Inflammatory macrophage treated with lipopolysaccharide for 1 hour (primary cell): ENCODE data around the gene IFRD1.

ENCODE experiments used
- DNase-seq, 2 donors: peaks; one replicate each; pipeline ENCODE4 v3.0.0-alpha.2; 2020 to 2022

Gene IFRD1, protein sequence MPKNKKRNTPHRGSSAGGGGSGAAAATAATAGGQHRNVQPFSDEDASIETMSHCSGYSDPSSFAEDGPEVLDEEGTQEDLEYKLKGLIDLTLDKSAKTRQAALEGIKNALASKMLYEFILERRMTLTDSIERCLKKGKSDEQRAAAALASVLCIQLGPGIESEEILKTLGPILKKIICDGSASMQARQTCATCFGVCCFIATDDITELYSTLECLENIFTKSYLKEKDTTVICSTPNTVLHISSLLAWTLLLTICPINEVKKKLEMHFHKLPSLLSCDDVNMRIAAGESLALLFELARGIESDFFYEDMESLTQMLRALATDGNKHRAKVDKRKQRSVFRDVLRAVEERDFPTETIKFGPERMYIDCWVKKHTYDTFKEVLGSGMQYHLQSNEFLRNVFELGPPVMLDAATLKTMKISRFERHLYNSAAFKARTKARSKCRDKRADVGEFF

DNA sequence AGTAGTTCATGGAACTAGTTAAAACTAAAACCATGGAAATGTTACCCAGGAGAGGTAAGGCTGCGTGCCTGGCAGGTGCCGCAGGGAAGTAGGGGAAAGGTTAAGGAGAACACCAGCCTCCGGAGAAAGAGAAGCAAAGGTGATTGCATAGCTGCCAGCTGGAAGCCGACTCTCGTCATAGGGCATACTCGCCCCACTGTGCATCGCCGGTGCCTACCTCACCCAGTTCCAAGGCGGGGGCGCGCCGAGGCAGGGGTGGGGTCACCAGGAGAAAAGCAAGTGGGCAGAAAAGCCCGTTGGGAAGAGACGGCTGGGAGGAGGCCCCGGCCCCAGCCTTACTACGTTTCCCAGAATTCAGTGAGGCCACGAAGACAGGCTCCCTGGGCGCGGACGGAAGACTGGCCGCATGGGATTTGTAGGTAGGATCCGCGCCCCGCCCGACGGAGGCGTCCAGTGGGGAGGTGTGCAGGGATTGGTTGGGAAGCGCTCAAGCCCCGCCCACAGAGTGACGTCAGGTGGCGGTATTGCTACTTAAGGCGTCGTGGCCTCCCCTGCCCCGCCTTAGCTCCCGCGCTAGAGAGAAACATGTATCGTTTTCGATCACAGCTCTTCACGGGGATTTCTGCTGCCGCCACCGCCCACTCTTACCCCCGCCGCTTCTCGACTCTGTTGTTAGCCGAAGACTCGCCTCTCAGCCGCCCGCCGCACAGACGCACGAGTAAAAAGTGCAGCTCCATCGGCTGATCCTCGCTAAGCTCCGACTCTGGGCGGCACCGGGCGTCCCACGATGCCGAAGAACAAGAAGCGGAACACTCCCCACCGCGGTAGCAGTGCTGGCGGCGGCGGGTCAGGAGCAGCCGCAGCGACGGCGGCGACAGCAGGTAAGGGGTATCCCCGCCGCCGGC is at the start of gene IFRD1:
Gene IFRD1 (plus strand): TSS at position 559 of the 905 bp plus-strand sequence. CDS start 229 bp downstream, at position 788.
- peak; percentile 96 to 100 for DNase-seq

DNA sequence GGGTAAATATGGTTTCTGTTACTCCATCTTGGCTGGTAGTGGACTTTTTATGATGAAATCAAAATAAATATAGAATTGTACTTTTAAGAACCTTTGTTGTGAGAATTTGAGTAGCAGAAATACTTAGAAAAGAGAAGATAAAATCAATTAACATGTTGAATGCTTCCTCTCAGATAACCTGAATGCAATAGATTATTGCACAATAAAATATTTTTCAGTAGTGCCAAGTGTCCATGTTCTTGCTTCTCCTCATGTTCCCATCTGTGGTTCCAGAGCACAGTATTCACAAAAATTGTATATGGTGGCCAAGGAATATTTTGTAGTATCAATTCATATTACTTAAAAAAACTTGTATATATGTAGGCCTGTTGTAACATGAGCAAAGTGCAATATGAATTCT is 45.9 kb upstream of the IFRD1 start:
- no peak for DNase-seq

DNA sequence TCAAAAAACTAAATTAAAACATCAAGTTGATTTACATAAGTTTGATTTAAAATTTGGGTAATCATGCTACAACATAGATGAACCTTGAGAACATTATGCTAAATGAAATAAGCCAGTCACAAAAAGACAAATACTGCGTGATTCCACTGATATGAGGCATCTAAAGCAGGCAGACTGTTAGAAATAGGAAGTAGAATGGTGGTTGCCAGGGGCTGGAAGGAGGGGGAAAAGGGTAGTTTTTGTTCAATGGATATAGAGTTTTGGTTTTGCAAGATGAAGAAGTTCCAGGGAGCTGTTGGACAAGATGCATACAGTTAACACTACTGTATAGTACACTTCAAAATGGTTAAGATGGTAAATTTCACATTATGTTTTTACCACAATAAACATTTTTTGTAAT is 45.0 kb upstream of the IFRD1 start:
- no peak for DNase-seq

DNA sequence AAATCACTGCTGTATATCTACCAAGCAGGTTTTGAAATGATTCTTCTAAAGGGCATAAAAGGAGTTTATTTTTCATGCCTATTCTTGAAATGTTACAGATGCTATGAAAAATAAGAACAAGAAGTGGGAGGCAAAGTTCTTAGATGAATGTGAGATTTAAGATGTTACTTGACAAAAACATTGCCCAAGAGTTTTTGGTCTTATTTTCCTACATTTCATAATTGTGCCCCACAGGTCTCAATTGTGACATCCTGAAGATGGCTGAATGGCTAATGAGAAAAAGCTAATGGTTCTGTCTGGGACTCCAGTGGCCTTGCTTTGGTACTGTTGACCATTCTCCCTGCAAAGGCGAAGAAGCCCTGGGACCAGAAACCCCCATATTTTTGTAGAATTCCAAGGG is 43.0 kb upstream of the IFRD1 start:
- peak in 1 of 2 donors; percentile 22 for DNase-seq

DNA sequence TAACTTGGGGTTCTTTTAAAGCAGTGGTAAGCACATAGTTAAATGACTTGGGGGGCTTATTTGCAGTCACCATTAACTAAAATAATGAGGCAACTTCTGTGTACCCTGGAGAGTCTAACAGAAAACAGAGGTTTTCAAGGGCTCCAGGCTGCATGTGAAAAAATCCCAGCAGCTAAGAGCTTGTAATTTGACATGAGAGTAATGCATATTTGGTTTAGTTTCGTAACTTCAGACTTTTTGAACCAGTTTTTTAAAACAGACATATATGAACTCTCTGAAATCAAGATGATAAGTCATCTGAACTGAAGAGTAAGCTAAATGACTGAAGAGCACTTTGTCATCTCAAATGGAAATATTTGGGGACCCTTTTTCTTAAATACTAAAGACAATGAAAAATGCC is 40.2 kb upstream of the IFRD1 start:
- DNase-seq = peak; percentile 29 to 51

DNA sequence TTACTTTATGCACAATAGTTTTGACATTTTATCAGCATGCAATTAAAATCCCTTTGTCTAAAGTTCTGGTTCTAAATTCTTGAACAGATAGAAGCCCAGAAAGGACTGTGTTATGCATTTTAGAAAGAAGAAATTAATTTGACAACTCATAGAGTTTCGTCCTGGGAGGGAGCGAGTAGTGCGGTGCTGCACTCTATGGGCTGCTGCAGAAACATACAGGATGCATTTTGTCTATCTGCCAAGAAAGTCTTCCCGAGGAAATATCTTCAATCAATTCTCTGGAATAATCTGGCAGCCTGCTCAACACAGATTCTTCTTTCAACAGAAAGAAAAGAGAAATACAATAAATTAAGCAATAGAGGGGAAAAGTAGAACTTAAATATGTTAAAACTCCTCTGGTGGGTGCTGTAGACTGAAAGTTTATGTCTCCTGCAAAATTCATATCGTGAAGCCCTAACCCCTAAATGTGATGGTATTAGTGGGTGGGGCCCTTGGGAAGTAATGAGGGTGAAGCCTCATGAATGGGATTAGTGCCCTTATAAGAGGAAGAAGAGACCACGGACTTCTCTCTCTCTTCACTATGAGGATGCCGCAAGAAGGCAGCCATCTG is 39.0 kb upstream of the IFRD1 start:
- DNase-seq = no peak

DNA sequence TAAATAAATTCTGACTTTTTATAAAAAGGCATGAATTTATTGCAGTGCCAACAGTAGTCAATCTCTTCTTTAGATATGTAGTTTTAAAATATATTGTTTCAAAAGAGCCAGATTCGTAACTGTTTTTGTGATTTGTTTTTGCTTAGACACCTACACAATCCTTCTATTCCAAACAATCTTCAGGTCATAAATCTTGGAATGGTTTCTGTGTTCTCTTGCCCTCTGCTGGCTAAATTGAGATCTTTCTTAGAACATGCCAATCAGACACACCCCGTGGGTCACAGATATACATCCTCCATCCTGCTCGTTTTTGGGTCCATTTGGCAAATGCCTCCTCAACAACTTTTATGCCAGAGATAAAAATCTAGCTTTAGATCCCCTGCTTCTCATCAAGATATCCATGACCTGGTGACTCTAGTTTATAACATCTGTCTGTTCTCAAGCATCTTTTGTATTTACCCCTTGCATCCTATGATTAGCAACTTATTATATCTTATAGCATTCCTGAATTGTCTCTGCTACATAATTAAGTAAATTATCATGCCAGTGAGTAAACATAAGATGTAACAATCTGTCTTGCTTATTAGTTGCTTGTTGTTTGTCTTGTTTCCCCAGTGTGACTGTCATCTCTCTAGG is 35.3 kb upstream of the IFRD1 start:
- DNase-seq = peak; percentile 25 to 60

DNA sequence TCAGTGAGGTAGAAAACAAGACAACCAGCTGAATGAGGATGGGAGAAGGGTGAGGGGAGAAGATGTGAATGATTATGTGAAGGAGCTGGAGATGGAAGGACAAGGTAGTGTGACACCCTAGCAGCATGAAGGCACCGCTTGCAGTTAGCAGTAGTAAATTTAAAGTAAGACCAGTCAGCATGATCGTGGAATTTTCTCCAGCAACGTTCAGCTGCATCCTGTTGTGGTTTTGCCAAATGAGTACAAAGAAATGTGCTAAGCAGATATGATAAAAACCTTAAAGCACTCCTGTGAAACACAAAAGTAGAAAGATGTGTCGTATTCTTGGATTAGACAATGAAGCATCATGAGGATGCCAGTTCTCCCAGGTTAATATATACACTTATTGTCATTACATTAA is 34.1 kb upstream of the IFRD1 start:
- no peak for DNase-seq

DNA sequence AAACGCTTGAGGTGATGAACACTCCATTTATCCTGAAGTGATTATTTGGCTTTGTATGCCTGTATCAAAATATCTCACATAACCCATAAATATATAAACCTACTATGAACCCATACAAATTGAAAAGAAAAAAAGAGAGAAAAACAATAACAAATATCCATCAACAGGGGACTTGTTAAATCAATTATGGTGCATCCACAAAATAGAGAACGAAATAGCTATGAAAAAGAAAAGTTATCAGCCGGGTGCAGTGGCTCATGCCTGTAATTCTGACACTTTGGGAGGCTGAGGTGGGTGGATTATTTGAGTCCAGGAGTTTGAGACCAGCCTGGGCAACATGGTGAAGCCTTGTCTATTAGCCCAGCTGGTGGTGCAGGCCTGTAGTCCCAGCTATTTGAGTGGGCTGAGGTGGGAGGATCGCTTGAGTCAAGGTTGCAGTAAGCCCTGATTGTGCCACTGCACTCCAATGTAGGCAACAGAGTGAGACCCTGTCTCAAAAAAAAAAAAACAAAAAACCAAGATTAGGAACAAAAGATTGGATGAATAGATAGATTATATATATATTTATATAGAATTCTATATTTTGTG is 30.6 kb upstream of the IFRD1 start:
- no peak for DNase-seq

DNA sequence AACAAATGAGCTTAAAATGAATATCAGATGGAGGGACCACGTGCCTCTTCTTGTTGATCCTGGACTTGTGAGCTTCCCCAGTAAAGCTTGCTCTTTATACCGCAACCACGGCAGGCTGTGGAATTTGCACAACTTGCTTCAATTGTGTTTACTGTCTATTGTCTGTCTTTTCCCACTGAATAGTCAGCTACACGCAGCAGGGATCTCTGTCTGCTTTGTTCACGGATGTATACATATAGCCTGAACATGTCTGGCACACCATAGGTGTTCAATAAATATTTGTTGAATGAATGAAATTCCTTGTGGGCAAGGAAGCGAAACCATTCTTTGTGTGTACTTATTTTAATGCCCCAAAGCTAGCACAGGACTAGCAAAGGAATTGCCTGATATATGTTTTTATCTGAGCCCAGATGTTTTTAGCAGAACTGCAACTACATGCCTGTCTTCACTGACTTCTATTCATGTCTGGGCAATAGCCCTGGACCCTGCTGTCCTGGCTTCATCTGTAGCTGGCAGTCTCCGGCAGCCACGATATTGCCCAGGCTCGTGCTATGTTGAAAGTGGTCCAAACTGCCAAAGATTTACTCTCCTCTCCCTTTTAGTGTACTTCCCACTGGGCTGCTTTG is 29.9 kb upstream of the IFRD1 start:
- DNase-seq = no peak

DNA sequence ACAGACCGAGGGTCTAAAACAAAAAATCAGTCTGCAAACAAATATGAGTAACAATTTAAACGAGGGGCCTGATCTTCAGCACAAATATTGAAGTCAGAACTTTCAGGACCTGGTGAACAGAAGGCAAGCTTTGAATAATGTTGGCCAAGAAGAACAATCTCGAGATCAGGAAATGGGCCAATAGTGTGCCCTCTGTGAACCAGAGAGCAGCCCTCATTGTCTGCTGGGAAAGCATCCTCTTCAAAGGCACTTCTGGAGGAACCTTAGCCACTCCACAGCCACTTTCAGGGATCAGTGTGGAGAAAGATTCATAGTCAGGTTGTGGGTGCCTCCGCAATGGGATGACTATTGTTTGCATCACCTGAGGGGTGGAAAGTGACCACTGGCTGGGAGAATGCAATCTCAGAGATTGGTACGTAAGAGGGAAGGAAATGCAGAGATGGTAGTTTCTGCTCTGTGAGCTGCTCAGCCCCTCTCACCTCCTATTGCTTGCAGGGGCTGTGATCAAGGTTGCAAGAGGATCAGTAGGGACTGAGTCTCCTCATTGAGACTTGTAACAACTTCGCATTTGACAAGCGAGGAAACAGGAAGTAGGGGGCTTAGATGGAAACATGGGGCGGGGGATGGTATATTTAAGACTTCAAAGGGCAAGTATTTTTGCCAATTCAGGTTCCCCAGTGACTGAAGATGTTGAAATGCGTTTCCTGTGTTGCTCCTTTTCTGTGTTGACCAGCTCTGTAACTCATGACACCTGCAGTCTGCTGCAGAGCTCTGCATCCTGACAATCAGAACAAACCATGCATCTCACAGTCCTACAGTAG is 28.4 kb upstream of the IFRD1 start:
- DNase-seq = no peak

DNA sequence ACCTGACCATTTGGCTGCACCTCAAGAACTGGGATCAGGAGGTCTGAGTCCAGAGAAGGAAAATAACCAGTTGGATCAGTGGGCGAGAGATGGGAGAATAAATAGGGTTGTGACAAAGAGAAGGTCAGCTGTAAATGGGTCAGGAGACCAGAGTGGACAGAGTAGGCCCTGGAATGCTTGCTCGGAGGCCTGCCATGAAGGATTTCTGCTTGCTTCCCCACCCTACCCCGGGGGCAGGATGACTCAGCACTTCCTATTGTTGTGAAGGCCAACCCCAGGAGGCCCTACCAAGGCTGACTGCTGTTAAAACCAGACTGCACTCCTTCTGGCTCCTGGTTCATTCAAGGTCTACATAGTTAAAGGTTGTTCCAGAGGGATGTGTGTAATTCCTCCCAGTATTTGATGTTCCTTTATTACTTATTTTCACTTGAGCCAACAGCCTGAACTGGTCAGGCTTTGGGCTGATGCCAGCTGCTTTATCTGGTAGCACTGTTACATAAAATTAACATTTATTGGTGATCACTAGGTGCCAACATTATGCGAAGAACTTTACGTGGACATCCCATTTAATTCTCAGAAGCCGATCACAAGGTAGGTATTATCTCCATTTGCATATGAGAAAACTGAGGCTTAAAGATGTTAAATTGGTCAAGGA is 27.3 kb upstream of the IFRD1 start:
- DNase-seq = peak; percentile 44 to 51

DNA sequence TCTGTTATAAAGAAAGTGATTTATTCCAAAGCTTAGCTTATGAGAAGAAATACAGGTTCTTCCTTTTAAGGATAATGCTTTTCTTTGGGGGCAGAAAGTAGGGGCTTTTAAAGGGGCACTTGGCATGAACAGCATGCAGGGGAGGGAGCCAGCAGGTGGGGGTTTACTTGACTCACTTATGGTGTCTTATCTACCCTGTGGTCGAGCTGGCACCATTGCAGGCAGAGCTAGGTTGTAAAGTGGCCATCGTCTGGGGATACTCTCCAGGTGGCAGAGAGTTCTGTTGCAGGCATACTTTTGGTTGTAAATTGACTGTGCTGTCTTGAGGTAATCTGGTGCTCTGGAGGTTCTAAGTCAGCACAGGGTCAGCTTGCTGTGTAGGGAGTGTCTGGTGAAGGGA is 26.3 kb upstream of the IFRD1 start:
- no peak for DNase-seq

DNA sequence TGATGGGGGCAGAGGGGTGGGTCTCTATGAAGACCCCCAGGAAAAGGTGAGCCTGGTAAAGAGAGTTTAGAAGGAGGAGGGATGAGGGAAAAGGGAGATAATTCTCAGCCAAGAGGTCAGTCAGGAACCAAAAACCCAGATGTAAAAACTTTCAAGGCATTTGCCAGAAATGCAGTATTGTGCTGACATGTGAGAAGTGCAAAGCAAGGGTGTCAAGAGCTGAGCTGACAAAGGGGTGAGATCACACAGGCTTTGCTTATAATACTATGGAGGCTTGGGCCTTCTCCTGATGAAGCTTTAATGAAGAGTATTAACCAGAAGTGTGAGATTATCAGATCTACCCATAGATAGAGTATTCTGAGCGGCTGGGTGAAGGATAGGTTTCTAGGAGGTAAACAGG is 22.3 kb upstream of the IFRD1 start:
- DNase-seq = no peak

DNA sequence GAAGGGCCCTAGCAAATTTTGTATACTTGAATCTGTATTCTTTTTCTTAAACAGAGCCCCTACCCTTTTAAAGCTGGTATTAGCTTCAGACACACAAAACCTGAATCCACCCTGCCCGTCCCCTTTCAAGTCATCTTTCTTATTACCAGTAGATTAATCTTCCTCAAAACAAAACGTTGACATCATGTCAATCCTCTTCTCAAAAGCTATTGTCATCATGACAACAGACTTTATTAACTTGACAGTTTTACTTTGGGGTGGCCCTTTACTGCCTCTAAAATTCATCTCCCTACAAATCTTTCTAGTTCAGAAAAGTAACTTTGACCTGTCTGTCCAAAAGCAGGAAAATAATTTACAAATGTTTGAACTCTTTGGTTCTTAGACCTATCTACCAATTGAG is 21.5 kb upstream of the IFRD1 start:
- no peak for DNase-seq

DNA sequence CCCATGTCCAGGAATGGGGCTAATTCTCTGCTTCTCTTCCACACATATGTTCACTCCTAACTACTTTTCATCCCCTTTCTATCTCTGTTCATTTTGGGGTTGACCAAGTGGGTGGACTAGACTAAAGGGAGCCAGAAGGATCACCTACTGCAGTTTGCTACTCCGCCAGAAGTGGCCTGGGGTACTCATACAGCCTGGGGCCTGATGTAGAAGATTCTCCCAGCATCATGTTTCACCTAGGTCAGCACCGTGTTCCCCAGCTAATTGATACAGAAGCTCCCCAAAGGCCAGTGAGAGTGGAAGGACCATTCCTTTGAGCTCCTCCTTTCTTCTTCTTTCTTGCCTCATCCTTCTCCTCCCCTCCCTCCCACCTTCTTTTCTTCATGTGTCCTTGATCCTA is 19.6 kb upstream of the IFRD1 start:
- DNase-seq = no peak

DNA sequence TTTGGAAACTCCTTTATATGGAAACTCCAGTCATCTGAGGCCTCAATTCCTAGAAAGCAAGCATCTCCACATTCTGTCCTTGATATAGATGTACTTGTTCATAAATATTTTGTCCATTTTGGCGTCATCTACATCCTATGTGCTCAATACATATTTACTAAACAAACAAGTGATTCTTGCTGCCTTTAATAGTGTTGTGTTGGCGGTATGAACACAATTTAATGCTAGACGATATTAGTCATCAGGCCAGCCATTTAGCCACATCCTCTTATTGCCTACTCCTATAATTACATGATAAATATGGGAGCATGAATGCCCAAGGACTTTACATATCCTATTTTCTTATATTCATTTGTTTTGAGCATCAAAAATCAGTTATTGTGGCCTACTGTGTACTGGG is 18.5 kb upstream of the IFRD1 start:
- DNase-seq = no peak

DNA sequence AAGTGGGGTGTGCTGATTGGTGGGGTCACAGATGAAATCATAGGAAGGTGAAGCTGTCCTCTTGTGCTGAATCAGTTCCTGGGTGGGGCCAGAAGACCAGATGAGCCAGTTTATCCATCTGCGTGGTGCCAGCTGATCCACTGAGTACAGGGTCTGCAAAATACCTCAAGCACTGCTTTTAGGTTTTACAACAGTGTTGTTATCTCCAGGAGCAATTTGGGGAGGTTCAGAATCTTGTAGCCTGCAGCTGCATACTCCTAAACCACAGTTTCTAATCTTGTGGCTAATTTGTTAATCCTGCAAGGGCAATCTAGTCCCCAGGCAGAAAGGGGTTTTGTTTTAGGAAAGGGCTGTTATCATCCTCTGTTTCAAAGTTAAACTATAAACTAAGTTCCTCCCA is 17.0 kb upstream of the IFRD1 start:
- DNase-seq = no peak

DNA sequence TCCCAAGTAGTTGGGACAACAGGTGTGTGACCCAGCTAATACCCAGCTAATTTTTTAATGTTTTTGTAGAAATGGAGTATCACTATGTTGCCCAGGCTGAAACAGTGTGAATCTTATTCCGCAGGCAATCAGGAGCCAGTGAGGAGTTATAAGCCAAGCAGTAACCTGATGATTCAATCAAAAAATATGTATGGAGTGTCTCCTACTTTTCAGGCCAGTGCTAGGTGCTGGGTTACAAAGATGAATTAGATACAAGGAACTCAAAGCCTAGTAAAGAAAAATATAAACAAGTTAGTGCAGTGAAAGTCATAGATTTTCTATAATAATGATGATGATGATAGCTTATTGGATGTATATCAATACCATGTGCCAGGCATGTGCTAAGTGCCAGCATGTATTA is 13.2 kb upstream of the IFRD1 start:
- no peak for DNase-seq

DNA sequence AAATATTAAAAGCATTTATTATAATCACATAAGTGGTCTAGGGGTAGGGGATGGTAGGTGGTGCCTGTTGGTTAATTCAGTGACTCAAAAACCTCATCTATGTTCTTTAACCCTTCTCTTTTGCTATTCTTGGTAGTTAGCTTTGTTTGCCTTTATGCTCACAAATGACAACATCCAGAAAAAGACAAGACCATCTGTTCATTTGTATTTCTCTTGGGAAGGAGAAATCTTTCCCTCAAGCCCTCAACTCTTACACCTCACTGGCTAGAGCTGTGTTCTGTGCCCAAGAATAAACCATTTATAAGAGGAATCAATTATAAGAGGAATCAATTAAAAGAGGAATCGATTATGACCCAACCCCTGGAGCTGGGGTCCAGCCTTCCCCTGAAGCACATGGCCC is 10.8 kb upstream of the IFRD1 start:
- no peak for DNase-seq

DNA sequence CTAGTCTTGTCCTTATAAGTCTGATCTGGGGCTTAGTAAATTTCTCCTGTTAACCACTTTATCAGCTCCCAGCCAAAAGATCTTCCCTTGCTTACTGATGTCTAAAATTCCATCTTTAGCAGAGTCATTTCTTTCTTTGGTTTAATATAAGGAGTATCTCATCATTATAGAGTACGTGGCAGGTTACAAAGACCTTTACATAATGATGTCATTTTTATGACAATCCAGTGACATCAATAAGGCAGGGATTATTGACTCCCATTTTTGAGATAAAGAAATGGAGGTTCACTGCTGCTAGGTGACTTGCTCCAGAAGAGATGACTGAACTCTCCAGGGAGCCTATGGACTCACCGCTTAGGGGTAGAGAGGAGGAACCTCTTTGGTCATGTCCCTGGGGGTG is 8.1 kb upstream of the IFRD1 start:
- DNase-seq = no peak
